CD1c-positive myeloid dendritic cell (primary cell): ENCODE data around the gene CCNG2.
A peak's percentile ranks its signal among the peaks of the same experiment; 100 is the strongest.

Experiments
- DNase-seq: peaks from one replicate; pipeline ENCODE4 v3.0.0-alpha.2; 2016; ENCODE audit errors: extremely low spot score

CCNG2 gene

GRCh38 chr4:77146186-77147078, 10.6 kb upstream of the CCNG2 start:
- DNase-seq: no peak

- DNase-seq: no peak
Measured at GRCh38 chr4:77147079-77147782, 9.8 kb upstream of the CCNG2 start.

GRCh38 chr4:77148078-77148477, 8.9 kb upstream of the CCNG2 start:
- DNase-seq: no peak

GRCh38 chr4:77149789-77150188, 7.2 kb upstream of the CCNG2 start:
- no peak for DNase-seq

- no peak for DNase-seq
Measured at GRCh38 chr4:77151241-77151640, 5.8 kb upstream of the CCNG2 start.

GRCh38 chr4:77152421-77152820, 4.6 kb upstream of the CCNG2 start:
- no peak for DNase-seq

GRCh38 chr4:77153006-77153405, 4.0 kb upstream of the CCNG2 start:
- no peak for DNase-seq

GRCh38 chr4:77154065-77154464, 2.9 kb upstream of the CCNG2 start:
- DNase-seq: no peak

- no peak for DNase-seq
Measured at GRCh38 chr4:77154761-77155499, 2.1 kb upstream of the CCNG2 start.

GRCh38 chr4:77155631-77156452, 1.2 kb upstream of the CCNG2 start:
- no peak for DNase-seq

GRCh38 chr4:77156533-77156911, 485 bp upstream of the CCNG2 start:
- DNase-seq: peak; percentile 99

GRCh38 chr4:77157859-77158486, 966 bp downstream of the CCNG2 start:
- peak; percentile 70 for DNase-seq

- no peak for DNase-seq
Measured at GRCh38 chr4:77158487-77158861, 1.5 kb downstream of the CCNG2 start.

GRCh38 chr4:77159806-77160205, 2.8 kb downstream of the CCNG2 start:
- DNase-seq: no peak

- no peak for DNase-seq
Measured at GRCh38 chr4:77163641-77164040, 6.6 kb downstream of the CCNG2 start.

- DNase-seq: no peak
Measured at GRCh38 chr4:77167173-77167572, 10.2 kb downstream of the CCNG2 start.

- no peak for DNase-seq
Measured at GRCh38 chr4:77167866-77168265, 10.9 kb downstream of the CCNG2 start.

- DNase-seq: no peak
Measured at GRCh38 chr4:77169481-77169880, 12.5 kb downstream of the CCNG2 start.

- no peak for DNase-seq
Measured at GRCh38 chr4:77170926-77171325, 13.9 kb downstream of the CCNG2 start.

GRCh38 chr4:77172336-77172735, 15.3 kb downstream of the CCNG2 start:
- no peak for DNase-seq

- no peak for DNase-seq
Measured at GRCh38 chr4:77174426-77174825, 17.4 kb downstream of the CCNG2 start.
